HG03060 (cell line): ENCODE results near the gene COL28A1.
"Not testable (repeated sequence)": the region's sequence is repeated elsewhere in the genome, so short reads cannot be mapped to it uniquely, and the experiment has no call there.

Experiments
- ATAC-seq: cut with Tn5 transposase; IDR thresholded peaks from one replicate; pipeline ENCODE4 v1.9.1; 2021; ENCODE audit warnings: low read depth, moderate number of reproducible peaks; ENCODE audit not compliant: unreplicated experiment

COL28A1 gene

DNA sequence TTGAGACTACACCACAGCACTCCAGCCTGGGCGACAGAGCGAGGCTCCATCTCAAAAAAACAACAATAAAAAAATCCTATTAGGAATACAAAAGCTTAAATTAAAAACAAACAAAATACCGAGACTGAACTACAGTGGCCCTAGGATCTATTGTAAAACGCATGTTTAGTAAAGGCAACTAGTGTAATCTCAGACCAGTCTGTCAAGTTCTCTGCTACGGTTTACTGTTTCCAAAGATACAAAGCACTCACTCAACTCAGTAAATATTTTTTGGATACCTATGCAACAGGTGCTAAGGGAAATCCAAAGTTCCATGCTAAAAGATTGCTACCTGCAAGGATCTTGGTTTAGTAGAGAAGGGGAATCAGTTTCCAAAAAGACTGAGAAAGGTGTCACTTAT, 27.6 kb upstream of the COL28A1 start:
- ATAC-seq, result no peak

DNA sequence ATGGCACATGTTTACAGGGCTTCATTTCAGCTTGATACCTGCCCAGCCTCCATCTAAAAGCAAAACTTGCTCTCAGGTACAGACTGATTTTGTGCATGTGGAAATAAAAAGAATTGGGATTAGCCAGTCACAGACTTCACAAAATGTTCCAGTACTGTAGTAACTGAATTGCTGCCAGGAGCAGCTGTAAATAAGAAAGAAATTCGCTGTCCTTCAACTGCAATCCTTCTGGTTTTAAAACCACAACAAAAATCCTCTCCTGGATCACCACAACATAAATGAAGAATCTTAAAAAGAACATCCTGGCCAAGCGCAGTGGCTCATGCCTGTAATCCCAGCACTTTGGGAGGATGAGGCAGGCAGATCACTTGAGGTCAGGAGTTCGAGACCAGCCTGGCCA, 27.1 kb upstream of the COL28A1 start:
- no peak for ATAC-seq

DNA sequence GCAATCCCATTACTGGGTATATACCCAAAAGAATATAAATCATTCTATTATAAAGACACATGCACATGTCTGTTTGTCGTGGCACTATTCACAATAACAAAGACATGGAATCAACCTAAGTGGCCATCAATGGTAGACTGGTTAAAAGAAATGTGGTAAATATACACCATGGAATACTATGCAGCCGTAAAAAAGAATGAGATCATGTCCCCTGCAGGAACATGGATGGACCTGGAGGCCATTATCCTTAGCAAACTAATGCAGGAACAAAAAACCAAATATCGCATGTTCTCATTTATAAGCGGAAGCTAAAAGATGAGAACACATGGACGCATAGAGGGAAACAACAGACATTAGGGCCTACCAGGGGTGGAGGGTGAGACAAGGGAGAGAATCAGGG, 25.9 kb upstream of the COL28A1 start:
- not testable (repeated sequence) for ATAC-seq

DNA sequence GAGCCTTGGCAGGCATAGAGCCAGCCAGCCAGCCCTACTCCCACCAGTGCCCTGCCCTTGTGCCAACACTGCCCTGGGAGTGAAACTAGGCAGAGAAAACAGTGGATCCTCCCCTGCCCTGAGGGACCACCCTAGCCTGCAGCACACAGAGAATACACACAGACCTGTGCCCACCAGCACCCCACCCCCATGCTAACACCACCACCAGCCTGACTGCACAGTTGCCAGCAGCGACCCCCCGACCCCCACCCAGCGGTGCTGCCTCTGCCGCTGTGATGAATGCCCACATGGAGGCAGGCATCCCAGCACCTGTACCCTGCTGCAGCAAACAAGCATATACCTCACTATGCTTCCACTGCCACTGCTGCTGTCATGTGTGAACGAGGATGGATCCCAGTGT, 21.6 kb upstream of the COL28A1 start:
- ATAC-seq, result no peak

DNA sequence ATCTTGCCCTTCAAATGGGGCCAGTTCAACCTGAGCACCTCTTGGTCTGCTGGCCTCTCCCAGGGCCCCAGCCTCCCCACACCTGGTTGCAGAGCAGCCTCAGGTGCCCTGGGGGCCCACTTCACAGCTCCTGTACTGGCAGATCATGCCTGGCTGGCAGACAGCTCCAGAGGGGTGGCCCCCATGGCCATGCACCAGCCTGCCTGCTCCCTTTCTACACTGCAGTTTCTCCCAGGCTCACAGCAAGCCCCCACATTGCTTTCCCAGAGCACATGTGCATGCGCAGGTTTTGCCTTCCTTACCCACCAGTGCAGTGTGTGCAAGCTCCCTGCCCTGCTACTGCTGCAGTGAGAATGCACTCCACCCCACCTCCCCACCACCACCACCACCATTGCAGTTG, 21.2 kb upstream of the COL28A1 start:
- no peak for ATAC-seq

DNA sequence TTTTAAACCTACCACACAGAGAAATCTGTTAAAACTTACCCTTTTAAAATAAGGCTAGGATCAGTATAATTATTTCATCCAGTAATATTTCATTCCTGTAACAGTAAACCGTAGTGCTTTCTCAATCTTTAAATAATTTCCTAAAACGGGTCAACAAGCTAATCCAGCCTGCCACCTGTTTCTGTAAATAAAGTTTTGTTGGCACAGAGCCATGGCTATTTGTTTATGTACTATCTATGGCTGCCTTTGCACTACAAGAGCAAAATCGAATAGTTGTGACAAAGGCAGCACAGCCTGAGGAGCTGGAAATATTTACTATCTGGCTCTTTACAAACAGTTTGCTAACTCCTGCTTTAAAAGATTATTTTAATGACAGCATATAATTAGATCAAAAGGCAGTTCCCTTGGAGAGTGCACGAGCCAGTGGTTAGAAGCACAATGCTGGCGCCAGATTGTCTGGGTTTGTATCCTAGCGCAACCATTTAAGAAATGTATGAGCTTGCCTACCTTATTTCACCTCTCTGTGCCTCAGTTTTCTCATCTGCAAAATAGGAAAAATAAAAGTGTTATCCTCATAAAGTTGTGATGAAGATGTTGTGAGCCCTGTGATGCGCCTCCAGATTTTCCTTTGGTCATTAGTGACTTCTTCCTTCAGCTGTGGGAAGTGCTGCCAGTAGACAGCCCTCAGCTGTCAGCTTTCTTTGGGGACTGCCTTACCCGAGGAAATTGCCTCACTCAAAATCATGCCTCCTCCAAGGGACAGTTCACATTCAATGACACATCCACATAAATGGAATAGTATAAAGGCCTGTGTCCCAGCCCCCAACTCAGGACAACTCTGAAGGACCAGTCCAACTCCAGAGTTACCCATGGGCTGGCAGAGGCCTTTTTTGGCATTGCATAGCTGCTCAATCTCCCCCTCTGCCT, 19.2 kb upstream of the COL28A1 start:
- ATAC-seq, result no peak

DNA sequence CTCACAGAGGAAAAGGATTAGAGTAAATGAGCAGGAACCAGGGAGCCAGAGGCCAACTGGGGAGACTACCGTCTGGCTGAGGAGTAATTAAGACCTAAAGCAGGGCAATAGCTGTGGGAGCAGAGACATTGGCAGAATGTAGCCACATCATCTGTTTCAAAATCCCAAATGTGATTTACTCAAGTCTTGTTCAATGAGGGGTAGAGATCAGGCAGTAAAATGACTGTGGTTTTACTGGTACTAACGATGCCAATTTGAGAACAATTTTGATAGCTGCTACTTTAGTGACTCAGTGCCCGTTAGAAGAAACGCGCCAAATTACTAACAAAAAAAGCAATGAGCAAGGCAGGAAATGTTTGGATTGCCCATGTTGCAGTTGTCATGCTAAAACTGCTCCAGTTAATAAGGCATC, 18.4 kb upstream of the COL28A1 start:
- no peak for ATAC-seq

DNA sequence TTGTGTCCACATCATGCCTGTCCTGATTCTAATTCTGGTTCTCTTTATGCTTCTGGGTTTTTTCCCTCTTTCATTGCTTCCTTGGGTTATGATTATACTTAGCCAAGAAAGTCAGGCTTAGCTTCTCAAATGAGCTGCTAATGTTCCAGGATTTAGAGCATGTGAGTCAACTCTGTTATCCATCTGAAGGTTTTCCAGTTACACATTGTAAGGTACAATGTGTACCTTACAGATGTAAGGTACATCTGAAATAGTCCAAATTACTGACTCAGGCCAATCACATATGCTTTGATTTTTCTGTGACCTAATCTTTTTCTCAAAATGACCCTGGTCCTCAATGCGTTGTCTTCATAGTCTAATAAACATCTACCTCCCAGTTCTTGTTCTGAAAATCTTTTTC, 17.7 kb upstream of the COL28A1 start:
- ATAC-seq, result no peak

DNA sequence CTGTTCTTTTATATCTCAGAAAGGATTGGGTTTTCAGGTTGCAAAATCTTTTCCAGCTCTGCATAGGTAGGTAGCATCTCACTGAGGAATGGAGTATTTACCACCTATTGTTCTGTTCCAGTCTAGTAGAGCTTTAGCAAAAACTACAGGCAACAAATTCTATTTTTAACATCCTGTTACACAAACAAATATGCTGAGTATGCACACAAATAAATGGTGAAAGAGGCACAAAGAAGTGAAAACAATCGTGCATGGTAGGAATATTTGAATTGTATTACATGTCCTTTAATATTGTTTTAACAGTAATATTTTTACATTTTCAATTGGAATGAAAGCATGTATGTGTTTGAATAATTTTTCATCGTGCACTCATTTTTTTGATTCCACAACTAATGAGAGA, 16.5 kb upstream of the COL28A1 start:
- no peak for ATAC-seq

DNA sequence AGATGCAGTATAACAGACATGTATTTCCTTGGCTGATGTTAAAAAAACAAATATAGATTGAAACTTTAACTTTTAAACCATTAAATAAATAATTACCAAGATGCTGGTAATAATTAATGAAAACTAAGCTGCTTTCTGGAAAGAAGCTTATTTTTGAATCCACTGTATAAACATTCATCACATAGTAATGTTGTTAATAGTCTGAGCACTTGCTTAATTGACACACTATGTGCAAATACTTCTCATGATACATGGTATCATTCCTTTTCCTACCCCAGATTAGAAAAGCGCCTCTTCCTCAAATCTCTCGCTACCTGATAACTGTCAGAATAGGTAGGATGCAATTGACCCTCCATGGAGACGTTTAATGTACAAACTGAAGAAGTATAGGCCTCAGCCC, 15.0 kb upstream of the COL28A1 start:
- no peak for ATAC-seq

DNA sequence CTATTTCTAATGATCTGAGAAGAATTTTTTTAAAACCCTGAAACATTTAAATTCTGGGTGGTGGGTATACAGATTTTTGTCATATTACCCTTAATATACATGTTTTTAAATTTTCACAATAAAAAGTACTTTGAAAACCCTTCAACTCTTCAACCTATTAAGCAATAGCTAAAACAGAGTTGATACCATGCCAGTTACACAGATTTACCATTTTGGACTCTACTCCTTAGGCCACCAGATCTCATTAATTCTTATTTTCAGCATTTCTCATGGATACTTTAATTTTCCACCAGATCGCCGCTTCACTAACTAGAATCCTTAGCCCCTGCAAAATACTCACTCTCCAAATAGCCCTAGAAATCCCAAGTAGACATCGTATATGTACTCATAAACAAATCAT, 12.7 kb upstream of the COL28A1 start:
- ATAC-seq, result no peak

DNA sequence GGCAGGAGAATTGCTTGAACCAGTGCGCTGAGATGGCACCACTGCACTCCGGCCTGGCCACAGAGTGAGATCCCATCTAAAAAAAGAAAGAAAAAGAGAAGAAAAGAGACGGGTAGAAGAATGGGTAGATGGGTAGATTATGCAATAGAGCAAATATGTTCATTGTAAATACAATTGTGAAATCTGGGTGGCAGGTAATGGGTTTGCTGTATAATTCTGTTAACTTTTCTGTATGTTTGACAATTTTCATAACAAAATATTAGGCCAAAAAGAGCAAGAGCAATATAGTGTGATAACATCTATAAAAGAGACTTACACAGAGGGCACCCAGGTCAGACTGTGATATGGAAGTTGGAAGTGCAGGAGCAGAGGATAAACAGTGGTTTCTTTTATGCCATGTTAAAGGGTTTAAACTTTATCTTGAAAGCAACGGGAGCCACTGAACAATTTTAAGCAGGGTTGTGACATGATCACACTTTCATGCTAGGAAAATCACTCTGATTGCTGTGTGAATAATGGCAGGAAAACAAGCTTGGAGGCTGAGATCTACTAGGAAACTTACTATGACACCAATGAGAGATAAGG, 6.7 kb upstream of the COL28A1 start:
- ATAC-seq, result no peak

DNA sequence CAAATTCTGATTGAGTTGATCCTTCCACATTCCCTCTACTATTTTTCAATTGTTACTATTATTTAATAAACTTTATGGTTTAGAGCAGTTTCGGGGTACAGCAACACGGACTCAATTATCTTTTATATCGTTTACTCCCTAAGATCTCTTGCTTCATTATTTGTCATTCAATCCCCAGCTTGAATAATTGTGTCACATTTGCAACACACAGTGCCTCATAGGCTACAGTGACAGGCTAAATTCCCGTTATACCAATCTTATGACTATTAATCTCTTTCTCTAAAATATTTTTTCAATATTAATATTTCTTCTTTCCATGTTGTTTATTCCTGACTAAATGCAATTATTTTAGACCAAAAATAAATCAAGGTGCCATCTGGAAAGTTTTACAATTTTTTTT, 4.0 kb upstream of the COL28A1 start:
- no peak for ATAC-seq

DNA sequence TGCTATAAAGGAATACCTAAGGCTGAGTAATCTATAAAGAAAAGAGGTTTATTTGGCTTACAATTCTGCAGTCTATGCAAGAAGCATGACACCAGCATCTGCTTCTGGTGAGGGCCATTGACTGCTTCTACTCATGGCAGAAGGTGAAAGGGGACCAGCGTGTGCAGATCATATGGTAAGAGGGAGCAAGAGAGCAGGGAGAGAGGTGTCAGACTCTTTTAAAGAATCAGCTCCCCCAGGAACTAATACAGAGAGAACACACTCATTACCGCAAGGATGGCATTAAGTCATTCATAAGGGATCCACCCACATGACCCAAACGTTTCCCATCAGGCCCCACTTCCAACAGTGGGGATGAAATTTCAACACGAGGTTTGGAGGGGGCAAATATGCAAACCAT, 3.5 kb upstream of the COL28A1 start:
- no peak for ATAC-seq

DNA sequence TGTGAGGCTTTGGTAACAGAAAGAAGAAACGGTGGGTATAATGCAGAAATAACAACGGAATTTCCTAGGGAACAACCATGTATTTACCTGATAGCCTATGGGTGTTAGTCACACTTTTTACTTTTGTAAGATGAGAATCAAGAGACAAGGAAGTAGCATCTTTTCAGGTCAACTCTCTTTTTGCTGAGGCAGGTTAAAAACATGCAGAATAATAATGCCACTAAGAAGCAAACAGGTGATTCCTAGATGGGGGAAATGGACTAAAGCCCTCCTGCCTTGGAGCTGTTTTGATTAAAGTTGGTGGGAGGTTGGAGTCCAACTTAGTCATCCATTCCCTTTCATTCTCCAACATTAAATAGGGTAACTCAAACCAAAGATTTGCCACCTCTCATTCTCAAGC, 2.0 kb upstream of the COL28A1 start:
- ATAC-seq, result no peak

DNA sequence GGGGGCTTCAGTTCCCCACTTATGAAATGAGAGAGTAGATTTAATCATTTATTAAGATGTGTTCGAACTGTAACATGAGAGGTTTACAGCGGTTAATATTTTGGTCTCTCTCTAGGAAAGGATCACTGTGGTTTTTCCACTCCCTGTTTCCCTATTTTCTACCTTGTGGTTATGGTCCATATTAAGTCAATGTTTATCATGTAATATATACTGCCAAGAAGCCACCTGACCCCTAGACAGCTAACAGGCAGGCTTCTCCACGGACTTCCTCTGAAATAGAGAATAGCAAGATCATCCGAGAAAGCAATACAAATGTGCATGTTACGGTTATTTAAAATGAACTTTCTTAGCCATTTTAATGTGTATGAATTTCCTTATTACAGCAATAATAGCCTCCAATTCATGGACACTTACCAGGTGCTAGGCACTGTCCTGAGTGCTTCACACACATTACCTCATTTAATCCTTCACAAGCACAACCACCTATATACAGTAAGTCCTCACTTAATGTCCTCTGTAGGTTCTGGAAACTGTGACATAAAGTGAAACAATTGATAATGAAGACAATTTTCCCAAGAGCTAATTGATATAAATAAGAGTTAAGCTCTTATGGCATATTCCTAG, 835 bp upstream of the COL28A1 start:
- no peak for ATAC-seq

DNA sequence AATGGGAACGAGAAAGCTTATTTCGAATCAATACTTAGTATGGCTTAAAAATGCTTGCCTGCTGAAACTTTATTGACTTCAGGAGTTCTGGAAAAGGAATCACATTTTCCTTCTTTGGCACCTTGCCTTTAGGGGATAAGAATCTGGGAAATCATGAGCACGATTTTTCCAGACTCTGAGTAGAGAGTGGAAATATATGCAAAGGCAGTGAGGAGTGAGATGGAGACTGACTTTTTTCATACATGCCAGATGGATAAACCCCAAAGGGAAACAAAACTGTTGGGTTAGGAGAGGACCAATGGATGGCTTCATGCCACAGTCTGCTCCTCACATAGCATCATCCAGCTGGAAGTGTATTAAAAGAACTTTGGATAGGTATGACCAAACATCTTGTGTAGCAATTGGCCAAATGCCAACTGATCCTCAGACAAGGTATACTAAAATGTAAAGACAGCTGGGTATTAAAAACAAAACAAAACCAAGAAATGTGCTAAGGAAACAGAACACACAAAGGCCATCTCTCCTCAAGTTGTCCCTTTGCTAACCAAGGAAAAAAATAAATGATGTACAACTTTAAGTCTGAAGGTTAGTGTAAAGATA, 1.7 kb downstream of the COL28A1 start:
- no peak for ATAC-seq

DNA sequence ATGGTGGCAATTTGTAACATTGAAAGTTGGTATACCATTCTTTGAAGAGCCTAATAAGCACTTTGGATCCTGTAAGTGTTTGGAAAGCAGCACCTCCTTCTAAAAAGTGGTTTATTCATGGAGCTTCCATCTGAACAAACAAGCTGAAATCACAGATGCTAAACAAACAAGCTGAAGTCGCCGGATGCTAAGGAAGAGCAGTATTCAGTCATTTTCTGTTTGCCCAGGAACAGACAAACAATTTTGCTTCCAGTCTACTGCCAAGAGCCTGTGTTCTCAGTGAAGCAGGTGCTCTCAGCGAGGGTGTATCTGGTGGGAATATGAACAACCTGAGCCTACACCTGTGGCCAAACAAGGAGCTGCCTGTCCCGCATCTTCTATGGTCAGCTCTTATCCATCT, 6.3 kb downstream of the COL28A1 start:
- no peak for ATAC-seq

DNA sequence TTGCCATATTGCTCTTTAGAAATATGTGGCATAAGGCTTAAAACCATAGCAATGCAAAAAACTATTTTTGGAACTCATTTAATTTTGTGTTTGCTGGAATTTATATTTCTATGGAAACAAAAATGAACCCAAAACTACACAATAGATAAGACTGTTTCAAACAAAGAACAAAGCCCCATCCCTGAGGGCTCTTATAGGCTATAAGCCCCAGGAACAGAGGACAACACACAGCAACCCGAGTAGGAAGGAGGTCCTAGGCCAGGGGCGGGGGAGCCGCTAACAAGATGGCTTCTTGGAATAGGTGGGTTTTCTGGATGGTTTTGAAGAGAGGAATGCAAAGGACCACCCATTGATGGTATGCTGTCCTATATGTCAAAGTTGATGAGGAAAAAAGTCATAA, 8.6 kb downstream of the COL28A1 start:
- ATAC-seq, result no peak

DNA sequence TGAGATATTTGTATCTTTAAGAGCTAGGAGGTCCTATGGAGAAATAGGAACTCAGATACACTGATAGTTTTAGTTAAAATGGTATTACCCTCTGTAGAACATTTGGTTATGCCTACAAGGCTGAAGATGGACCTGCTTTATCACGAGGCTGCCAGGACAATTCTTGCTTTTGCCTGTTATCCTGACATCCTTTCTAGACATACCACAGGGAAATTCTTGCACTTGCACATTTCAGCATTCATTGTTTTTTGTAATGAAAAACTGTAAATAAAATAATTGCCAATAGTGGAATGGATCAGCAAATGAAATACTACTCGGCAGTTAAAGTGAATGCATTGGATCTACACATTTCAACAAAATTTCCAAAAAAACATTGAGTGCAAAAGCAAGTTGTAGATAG, 9.7 kb downstream of the COL28A1 start:
- no peak for ATAC-seq

DNA sequence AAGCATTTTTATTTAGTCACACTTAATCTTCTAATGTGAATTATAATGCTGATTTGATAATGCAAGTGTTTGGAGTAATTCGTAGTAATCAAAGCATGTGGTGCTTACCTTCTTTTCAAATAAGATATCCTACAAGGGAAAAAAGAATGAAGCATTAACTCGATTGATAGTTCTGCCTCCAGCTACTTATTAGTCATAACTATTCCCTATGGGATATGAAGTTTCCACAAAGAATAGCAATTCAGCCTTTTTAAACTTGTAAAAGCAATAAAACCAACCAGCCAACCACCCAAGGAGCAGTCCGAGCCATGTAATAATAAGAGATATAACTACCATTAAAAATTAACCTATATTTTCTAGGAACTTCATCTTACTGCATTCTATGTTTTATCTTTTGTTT, 11.6 kb downstream of the COL28A1 start:
- ATAC-seq, result no peak
